Panc1 (cell line): Measurements from ENCODE around the gene IFRD1.
"Not testable (repeated sequence)": the region's sequence is repeated elsewhere in the genome, so short reads cannot be mapped to it uniquely, and the experiment has no call there.

Source experiments
- CTCF ChIP-seq: fragments of 450-650 bp; IDR thresholded peaks from 2 replicates; pipeline ENCODE4 v1.5.1; 2017; ENCODE audit warnings: mild to moderate bottlenecking
- POLR2AphosphoS5 ChIP-seq: IDR thresholded peaks from 2 replicates; pipeline ENCODE4 v1.6.1; 2012; ENCODE audit warnings: mild to moderate bottlenecking, low read depth, low read length, moderate library complexity
- TCF7L2 ChIP-seq: IDR thresholded peaks from 2 replicates; pipeline ENCODE4 v1.6.1; 2011; ENCODE audit warnings: mild to moderate bottlenecking, low read depth, low read length, inconsistent platforms

- TF ChIP-seq CTCF, TCF7L2, POLR2AphosphoS5: not testable (repeated sequence)
Measured at GRCh38 chr7:112454191-112454590, 3.9 kb downstream of the IFRD1 start.
